HG02763 (cell line): ENCODE results near the gene GPANK1.

Experiments used
- ATAC-seq: cut with Tn5 transposase; IDR thresholded peaks from one replicate; pipeline ENCODE4 v1.9.1; 2021; ENCODE audit warnings: mild to moderate bottlenecking, moderate library complexity; ENCODE audit not compliant: unreplicated experiment

GPANK1 gene

DNA sequence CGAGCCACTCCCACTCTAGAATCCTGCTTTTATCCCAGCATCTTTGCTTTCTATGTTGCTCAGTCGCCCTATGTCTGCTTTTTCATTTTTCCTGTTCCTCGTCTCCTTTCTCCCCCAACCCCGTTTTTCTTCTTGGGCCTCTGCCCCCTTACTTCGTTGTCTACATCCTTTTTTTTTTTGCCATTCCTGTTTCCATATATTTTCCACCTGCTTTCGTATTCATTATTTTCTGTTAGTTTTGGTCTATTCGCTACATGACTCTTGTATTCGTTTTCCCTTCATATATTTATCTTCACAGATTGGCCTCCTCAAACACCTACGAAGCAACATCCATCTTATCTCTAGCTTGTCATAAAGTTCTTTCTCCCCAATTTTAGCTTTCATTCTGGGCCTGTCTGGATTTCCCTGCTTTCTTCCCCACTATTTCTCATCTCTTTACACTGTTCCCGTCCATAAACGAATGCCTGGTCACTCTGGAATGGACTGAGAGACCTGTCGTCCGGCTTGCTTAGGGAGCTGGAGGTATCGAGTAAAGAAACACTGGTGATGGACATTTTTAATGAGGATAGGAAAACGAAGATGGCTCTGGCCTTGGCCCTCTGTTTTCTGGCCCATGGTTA lies 43.4 kb downstream of the GPANK1 start:
- ATAC-seq: no peak

DNA sequence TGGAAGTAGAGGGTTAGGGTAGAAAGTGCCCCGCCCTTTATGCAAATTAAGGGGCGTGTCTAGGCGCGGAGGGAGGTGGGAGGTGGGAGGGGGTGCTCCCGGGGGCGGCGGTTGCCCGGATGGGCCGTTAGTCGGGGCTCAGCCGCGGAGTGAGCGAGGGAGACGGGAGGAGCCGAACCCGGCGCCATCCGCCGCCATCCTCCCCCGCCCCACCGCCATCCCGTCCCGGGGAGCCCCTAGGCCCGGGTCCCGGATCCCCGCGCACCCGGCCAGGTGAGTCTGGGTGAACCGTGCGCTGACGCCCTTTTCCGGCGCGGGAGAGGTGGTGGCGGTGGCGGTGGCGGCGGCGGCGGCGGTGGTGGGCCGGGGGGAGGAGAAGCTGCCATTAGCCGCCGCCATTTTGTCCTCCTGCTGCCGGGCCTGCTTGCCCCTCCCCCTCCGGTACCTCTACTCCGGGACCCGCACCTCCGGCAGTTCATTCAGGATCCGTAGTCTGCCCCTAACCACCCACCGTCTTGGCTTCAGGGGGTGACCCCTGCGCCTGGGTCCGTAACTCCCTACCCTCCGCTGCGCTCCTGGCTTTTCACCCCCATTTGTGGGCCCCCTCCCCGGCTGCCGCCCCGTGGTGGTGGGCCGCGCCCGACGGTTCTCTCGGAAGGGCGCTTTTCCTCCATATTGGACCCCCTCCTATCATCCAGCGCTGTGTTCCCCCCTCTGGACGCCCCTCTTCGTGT lies 44.0 kb downstream of the GPANK1 start, which contains the start of gene PRRC2A:
Gene PRRC2A (plus strand): TSS at position 130 of the 734 bp plus-strand sequence. CDS start 2,075 bp downstream, outside the sequence.
- peak; percentile 52 for ATAC-seq

DNA sequence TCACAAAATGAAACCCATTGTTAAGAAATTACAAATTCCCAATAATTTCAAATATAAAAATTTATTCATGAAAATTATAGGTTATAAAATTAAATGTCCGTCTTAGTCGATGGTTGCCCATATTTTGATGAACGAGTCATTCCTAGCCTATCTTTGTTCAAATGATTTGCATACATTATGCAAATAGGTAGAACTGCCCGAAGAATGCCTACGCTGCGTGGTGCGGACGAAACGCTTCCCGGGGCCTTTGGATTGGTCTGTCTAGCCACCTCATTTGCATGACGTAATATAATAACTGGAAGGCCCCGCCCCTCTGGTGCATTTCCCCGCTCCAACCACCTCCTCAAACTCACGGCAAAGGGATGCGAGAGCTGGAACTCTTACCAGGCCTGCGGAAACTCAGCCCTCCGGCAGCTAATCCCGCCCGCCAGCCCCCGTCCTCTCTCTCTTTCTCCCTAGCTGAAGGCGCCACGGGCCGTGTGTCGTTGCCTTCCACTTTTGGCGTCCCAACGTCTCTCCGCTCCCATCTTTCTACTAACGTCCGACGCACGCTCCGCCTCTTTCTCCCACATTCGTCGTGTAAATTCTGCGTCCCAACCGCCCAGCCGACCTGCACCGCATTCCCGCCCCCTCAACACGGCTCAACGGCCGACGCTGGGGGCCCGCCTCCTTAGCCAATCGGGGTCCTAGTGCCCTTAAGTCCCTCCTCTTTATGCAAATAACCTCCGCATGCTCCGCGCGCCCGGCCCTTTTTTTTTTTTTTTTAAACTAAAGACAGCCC lies 44.8 kb downstream of the GPANK1 start:
- ATAC-seq: peak; percentile 77

DNA sequence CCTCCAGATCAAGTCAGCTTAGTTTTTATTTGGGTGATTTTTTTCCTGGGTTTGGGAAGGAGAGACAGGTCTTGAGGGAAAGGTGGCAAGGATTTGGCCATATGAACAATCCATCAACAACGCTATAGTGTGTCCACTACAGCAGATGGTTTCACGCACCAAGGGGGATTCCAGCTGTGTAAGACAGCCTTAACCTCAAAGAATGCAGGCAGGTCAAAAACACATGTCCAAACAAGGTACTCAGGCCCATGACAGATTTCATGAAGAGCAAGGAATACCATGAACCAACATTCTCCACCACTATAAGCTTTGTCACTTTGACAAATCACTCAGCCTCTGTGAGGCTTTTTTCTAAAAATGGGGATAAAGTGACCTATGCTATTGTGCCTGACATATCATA lies 47.8 kb downstream of the GPANK1 start:
- no peak for ATAC-seq

DNA sequence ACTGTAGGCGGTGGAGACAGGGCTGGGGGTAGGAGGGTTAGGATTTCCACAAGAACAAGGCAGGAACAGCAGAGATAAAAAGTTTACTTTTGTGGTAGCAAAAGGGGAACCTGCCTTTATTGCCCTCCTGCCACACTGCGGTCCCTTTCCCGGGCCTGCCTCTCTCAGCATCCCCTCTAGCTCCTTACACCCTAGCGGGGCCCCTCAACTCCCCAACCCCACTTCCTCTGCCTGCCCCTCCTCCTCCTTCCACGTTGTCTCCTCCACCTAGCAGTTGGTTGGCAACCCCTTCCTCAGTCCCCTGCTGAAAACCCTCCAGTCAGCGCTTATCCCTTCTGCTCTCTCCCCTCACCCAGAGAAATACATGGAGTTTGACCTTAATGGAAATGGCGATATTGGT lies 49.0 kb downstream of the GPANK1 start:
- ATAC-seq: no peak

DNA sequence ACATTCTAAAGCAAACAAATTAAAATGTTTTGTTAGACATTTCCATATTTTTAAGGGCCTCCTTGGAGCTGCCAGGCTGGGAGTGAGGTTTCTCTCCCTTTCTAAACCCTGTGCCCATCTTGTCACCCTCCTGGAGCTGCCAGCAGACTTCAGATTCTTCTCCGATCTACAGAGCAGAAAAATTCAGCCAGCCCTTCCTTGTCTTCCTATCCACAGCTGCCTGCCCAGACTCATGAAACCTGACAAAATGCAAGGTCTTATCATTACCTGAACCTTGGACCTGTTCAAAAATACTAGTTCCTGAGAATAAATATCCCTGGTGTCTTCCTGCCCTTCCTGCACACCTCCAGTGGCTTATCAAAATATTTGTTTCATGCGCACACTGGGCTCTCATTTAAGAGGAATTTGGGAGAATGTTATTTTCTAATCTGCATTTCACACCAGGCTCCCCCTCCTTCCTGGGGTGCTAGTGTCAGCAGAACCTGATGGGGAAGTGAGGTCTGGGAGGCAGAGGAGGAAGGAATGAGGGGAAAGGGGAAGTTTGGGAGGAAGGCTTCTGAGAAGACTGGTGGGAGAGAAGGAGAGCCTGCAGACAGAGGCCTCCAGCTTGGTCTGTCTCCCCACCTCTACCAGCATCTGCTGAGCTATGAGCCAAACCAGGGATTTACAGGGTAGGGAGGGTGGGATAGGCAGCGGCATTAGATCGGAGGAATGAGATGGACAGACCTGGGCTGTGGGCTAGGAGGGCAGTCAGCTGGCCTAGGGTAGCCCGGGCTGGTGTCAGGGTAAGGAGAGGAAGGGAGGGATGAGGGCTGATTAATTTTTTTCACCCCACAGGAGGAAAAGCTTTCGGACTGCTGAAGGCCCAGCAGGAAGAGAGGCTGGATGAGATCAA lies 49.9 kb downstream of the GPANK1 start, which contains the start of gene AIF1:
Gene AIF1 (plus strand): TSS at position 551 of the 895 bp plus-strand sequence. CDS start 96 bp downstream, at position 647.
- ATAC-seq: no peak

DNA sequence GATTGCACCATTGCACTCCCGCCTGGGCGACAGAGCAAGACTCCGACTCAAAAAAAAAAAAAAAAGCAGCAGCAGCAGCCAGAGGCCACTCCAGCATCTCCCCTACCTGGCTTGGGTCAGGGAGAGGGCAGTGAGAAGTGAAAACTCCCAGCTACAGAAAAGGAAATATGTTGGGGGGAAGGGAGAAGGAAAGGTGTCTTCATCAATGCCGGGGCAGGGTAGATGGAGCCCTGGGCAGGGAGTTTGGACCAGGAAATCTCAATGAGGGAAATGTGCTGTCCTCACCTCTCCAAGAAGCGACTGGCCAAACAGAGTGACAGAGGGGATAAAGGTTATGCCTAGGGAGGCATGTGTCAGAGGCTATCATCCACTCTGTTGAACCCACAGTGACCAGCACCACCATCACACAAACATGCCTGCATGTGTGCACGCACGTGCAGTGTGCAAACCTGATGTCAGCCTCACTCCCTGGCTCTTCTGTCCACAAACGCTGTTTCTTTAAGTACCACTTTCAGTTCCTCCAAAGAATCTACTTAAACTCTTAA lies 50.6 kb downstream of the GPANK1 start:
- ATAC-seq: no peak
